HCT116 (cell line): ENCODE measurements around the gene CD83.

ENCODE experiments used
- CTCF ChIP-seq, 3 experiments: fragments of 200-600 bp in 1 of 3; sonication (generic) in 1 of 3; IDR thresholded peaks in 2 of 3; conservative IDR thresholded peaks in 1 of 3; 2 replicates each; pipeline ENCODE4 v1.5.1; 2012 to 2017; ENCODE audit warnings: low read depth in 2 of 3, low read length in 2 of 3, antibody characterized with exemption in 1 of 3, borderline replicate concordance in 1 of 3, control low read depth in 1 of 3, mild to moderate bottlenecking in 1 of 3, mixed read lengths in 1 of 3, mixed run types in 1 of 3, moderate library complexity in 1 of 3; ENCODE audit not compliant: insufficient read depth in 1 of 3
- EZH2 ChIP-seq: fragments of 200-600 bp; sonication (generic); IDR thresholded peaks from 2 replicates; pipeline ENCODE4 v1.6.1; 2017; ENCODE audit warnings: antibody characterized with exemption, mixed run types
- EZH2phosphoT487 ChIP-seq: fragments of 200-600 bp; IDR thresholded peaks from 2 replicates; pipeline ENCODE4 v1.6.1; 2018; ENCODE audit warnings: antibody characterized with exemption, borderline replicate concordance
- JUND ChIP-seq: IDR thresholded peaks from 2 replicates; pipeline ENCODE4 v1.6.1; 2012
- MAX ChIP-seq: IDR thresholded peaks from 2 replicates; pipeline ENCODE4 v1.6.1; 2012
- POLR2A ChIP-seq: IDR thresholded peaks from 2 replicates; pipeline ENCODE4 v1.7.0; 2011; ENCODE audit warnings: borderline replicate concordance; ENCODE audit not compliant: insufficient read depth, insufficient read length; ENCODE audit errors: extremely low read depth
- POLR2AphosphoS5 ChIP-seq: IDR thresholded peaks from 2 replicates; pipeline ENCODE4 v1.6.1; 2011; ENCODE audit warnings: mild to moderate bottlenecking, low read depth, low read length, moderate library complexity
- RAD21 ChIP-seq: IDR thresholded peaks from 2 replicates; pipeline ENCODE4 v1.6.1; 2012; ENCODE audit warnings: low read depth, mild to moderate bottlenecking
- REST ChIP-seq: IDR thresholded peaks from 2 replicates; pipeline ENCODE4 v1.6.1; 2012; ENCODE audit warnings: low read depth
- SIN3A ChIP-seq: IDR thresholded peaks from 2 replicates; pipeline ENCODE4 v1.6.1; 2012; ENCODE audit warnings: low read depth
- SP1 ChIP-seq: IDR thresholded peaks from 2 replicates; pipeline ENCODE4 v1.6.1; 2012; ENCODE audit warnings: low read depth
- SRF ChIP-seq: IDR thresholded peaks from 2 replicates; pipeline ENCODE4 v1.6.1; 2012; ENCODE audit warnings: low read depth
- TCF7L2 ChIP-seq: IDR thresholded peaks from 2 replicates; pipeline ENCODE4 v1.7.0; 2011; ENCODE audit warnings: borderline replicate concordance, inconsistent platforms; ENCODE audit not compliant: insufficient read depth, insufficient read length; ENCODE audit errors: extremely low read depth

GRCh38 chr6:14166839-14167238 is 49.3 kb downstream of the CD83 start:
- TF ChIP-seq SIN3A (no peak), EZH2 (no peak), SRF (no peak), RAD21 (no peak), REST (no peak), CTCF (IDR thresholded peaks at IDR 0.05 in 2 of 3, conservative IDR thresholded peaks at IDR 0.05 in 1 of 3; ENCODE audit: borderline replicate concordance in 1 of 3, insufficient read depth in 1 of 3, low read depth in 2 of 3, low read length in 2 of 3) (no peak), MAX (no peak), SP1 (no peak), EZH2phosphoT487 (no peak), POLR2A (no peak), TCF7L2 (no peak), POLR2AphosphoS5 (no peak), JUND (no peak)
